Keratinocyte (primary cell): Measurements from ENCODE around the gene KMT2C.

ENCODE experiments used
- EZH2 ChIP-seq: IDR thresholded peaks from one replicate; pipeline ENCODE4 v1.6.1; 2012; ENCODE audit warnings: inconsistent platforms, mild to moderate bottlenecking, low read length, moderate library complexity
- TF ChIP-seq, protein P1 (sequence below), 3 experiments: IDR thresholded peaks in 1 of 3; conservative IDR thresholded peaks in 1 of 3; optimal IDR thresholded peaks in 1 of 3; 2 replicates in 2 of 3; 3 replicates in 1 of 3; pipeline versions ENCODE3 to v1.5.1; 2011; ENCODE audit warnings: low read length in 3 of 3, mild to moderate bottlenecking in 3 of 3, moderate library complexity in 2 of 3, control low read depth in 1 of 3, inconsistent platforms in 1 of 3; ENCODE audit not compliant: insufficient read depth in 2 of 3; ENCODE audit errors: extremely low read depth in 1 of 3

DNA sequence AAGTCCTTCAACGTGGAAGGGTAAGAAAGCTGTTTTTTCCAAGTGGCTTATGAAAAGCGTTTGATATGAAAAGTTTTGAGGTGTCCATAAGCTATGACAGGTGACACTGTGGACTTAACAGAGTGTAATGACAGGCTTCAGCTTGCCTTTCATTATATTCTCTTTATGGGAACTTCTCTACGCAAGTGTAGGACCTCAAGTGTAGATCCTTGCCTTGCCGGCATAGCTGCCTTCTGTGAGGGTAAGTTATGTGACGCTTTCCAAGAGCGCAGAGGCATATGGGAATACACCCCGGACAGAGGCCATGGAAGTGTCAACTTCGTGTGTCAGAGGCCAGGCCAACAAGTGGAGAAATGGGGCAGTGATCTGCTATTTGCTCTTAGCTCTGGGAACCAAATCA, 318.4 kb downstream of the KMT2C start:
- no peak for TF ChIP-seq EZH2
- TF ChIP-seq, protein P1, sequence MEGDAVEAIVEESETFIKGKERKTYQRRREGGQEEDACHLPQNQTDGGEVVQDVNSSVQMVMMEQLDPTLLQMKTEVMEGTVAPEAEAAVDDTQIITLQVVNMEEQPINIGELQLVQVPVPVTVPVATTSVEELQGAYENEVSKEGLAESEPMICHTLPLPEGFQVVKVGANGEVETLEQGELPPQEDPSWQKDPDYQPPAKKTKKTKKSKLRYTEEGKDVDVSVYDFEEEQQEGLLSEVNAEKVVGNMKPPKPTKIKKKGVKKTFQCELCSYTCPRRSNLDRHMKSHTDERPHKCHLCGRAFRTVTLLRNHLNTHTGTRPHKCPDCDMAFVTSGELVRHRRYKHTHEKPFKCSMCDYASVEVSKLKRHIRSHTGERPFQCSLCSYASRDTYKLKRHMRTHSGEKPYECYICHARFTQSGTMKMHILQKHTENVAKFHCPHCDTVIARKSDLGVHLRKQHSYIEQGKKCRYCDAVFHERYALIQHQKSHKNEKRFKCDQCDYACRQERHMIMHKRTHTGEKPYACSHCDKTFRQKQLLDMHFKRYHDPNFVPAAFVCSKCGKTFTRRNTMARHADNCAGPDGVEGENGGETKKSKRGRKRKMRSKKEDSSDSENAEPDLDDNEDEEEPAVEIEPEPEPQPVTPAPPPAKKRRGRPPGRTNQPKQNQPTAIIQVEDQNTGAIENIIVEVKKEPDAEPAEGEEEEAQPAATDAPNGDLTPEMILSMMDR (optimal IDR thresholded peaks at IDR 0.05 in 1 of 3, IDR thresholded peaks at IDR 0.05 in 1 of 3, conservative IDR thresholded peaks at IDR 0.05 in 1 of 3; ENCODE audit: extremely low read depth in 1 of 3, insufficient read depth in 2 of 3, low read length in 3 of 3) = no peak
